Breast epithelium (tissue), 4 donors: Measurements from ENCODE around the gene MAPK10. TPM values are rescaled to one million over a fixed set of nuclear protein-coding genes. Genes with fewer than 3 reads are reported as not detected.

ENCODE experiments used
- DNase-seq, 2 donors: peaks; one replicate each; pipeline ENCODE4 v3.0.0-alpha.2; 2019; ENCODE audit warnings: low spot score in 2 of 2
- H3K27ac ChIP-seq, 2 donors: fragments of 200-600 bp; sonication (generic) in 1 of 2; one replicate each; pipeline ENCODE4 v1.5.1; 2016 to 2019; ENCODE audit warnings: mild to moderate bottlenecking in 1 of 2
- H3K27me3 ChIP-seq, 2 donors: fragments of 200-600 bp; sonication (generic) in 1 of 2; one replicate each; pipeline versions ENCODE4 v1.5.1 to v1.6.0; 2017 to 2019; ENCODE audit warnings: control low read depth in 1 of 2, mild to moderate bottlenecking in 1 of 2
- H3K36me3 ChIP-seq: fragments of 200-600 bp; one replicate; pipeline ENCODE4 v1.5.1; 2019
- H3K4me1 ChIP-seq, 2 donors: fragments of 200-600 bp; sonication (generic); one replicate each; pipeline ENCODE4 v1.5.1; 2016 to 2019; ENCODE audit warnings: control low read depth in 1 of 2
- H3K4me3 ChIP-seq, 3 donors: fragments of 200-600 bp; sonication (generic); 1 replicate in 2 of 3; 2 replicates in 1 of 3; pipeline ENCODE4 v1.5.1; 2016 to 2019; ENCODE audit warnings: mild to moderate bottlenecking in 3 of 3, moderate library complexity in 2 of 3
- H3K9me3 ChIP-seq, 2 donors: fragments of 200-600 bp; sonication (generic) in 1 of 2; one replicate each; pipeline ENCODE4 v1.5.1; 2016 to 2019; ENCODE audit warnings: control low read depth in 1 of 2
- CTCF ChIP-seq, 3 donors: fragments of 450-650 bp; IDR thresholded peaks; one replicate each; pipeline ENCODE4 v1.5.1; 2016 to 2017; ENCODE audit warnings: antibody characterized with exemption in 3 of 3, mild to moderate bottlenecking in 3 of 3, moderate library complexity in 3 of 3
- POLR2A ChIP-seq: fragments of 450-650 bp; IDR thresholded peaks from one replicate; pipeline ENCODE4 v1.6.1; 2016; ENCODE audit warnings: antibody characterized with exemption, mild to moderate bottlenecking, moderate library complexity
- POLR2AphosphoS5 ChIP-seq, 3 donors: sonication (generic); formaldehyde crosslinking; IDR thresholded peaks; one replicate each; pipeline ENCODE4 v1.6.1; 2017; ENCODE audit warnings: antibody characterized with exemption in 3 of 3
- intact Hi-C: fragments of 100-400 bp; cut with DNase I; formaldehyde crosslinking; loops from one replicate; pipeline ENCODE4 v1.15.1; 2023; ENCODE audit warnings: low total_unique reads
- total RNA-seq, 3 donors: library from RNA; depleted of rRNA; stranded (reverse); fragments of >200 nt; gene quantifications; one replicate each; pipeline ENCODE4 v1.1.0, GENCODE V29; 2016

MAPK10 gene
- total RNA-seq, 3 donors from 2014 or later = 18.4 to 46.2 (median 24.6) TPM

- Histone ChIP-seq H3K4me3 (no peak overlapping the region), H3K36me3 (no peaks in the 10 kb centered on the region), H3K27ac (no peak overlapping the region), H3K27me3 (no peaks in the 10 kb centered on the region), H3K4me1 (no peaks in the 10 kb centered on the region), H3K9me3 (no peaks in the 10 kb centered on the region)
- TF ChIP-seq CTCF (IDR thresholded peaks at IDR 0.05) (no peak), POLR2AphosphoS5 (IDR thresholded peaks at IDR 0.05) (no peak), POLR2A (no peak)
- intact Hi-C loops = no loop called here
- no peak for DNase-seq
Observed at GRCh38 chr4:85956293-85956945, 403.4 kb downstream of the MAPK10 start.

- H3K4me3 ChIP-seq = no peak overlapping the region
- no peak overlapping the region for H3K27ac ChIP-seq
- H3K4me1 ChIP-seq = no peaks in the 10 kb centered on the region
- no peaks in the 10 kb centered on the region for H3K36me3 ChIP-seq
- H3K9me3 ChIP-seq = no peaks in the 10 kb centered on the region
- H3K27me3 ChIP-seq = no peaks in the 10 kb centered on the region
- intact Hi-C loops = no loop called here
- no peak for DNase-seq
- TF ChIP-seq POLR2AphosphoS5 (IDR thresholded peaks at IDR 0.05) (no peak), POLR2A (no peak), CTCF (IDR thresholded peaks at IDR 0.05) (no peak)
Observed at GRCh38 chr4:85955620-85956292, 404.1 kb downstream of the MAPK10 start.

GRCh38 chr4:85953651-85954018, 406.2 kb downstream of the MAPK10 start:
- Histone ChIP-seq H3K36me3 (no peaks in the 10 kb centered on the region), H3K4me1 (no peaks in the 10 kb centered on the region), H3K27ac (no peak overlapping the region), H3K4me3 (no peak overlapping the region), H3K9me3 (no peaks in the 10 kb centered on the region), H3K27me3 (no peaks in the 10 kb centered on the region)
- no peak for TF ChIP-seq POLR2AphosphoS5 (IDR thresholded peaks at IDR 0.05)
- no peak for TF ChIP-seq POLR2A
- TF ChIP-seq CTCF (IDR thresholded peaks at IDR 0.05) = no peak
- no peak for DNase-seq
- intact Hi-C loops = no loop called here

- Histone ChIP-seq H3K27me3 (no peaks in the 10 kb centered on the region), H3K4me1 (no peaks in the 10 kb centered on the region), H3K36me3 (no peaks in the 10 kb centered on the region), H3K9me3 (no peaks in the 10 kb centered on the region), H3K4me3 (no peak overlapping the region), H3K27ac (no peak overlapping the region)
- DNase-seq = no peak
- intact Hi-C loops = no loop called here
- TF ChIP-seq POLR2AphosphoS5 (IDR thresholded peaks at IDR 0.05) (no peak), CTCF (IDR thresholded peaks at IDR 0.05) (no peak), POLR2A (no peak)
Observed at GRCh38 chr4:85952972-85953650, 406.7 kb downstream of the MAPK10 start.

- no peak for TF ChIP-seq CTCF (IDR thresholded peaks at IDR 0.05)
- TF ChIP-seq POLR2A = no peak
- no peak for TF ChIP-seq POLR2AphosphoS5 (IDR thresholded peaks at IDR 0.05)
- no peaks in the 10 kb centered on the region for H3K9me3 ChIP-seq
- no peak overlapping the region for H3K27ac ChIP-seq
- H3K27me3 ChIP-seq = no peaks in the 10 kb centered on the region
- H3K4me3 ChIP-seq = no peak overlapping the region
- H3K36me3 ChIP-seq = no peaks in the 10 kb centered on the region
- intact Hi-C loops = no loop called here
- H3K4me1 ChIP-seq = no peaks in the 10 kb centered on the region
- no peak for DNase-seq
Observed at GRCh38 chr4:85952528-85952927, 407.3 kb downstream of the MAPK10 start.
